Prostate gland (tissue), 2 donors: ENCODE measurements around the gene JAKMIP1.

Experiments
- POLR2A ChIP-seq: fragments of 450-650 bp; IDR thresholded peaks from one replicate; pipeline ENCODE4 v1.6.1; 2016; ENCODE audit warnings: antibody characterized with exemption, mild to moderate bottlenecking
- TF ChIP-seq, protein P1 (sequence below), 4 experiments: fragments of 200-600 bp in 2 of 4; fragments of 450-650 bp in 2 of 4; sonication (generic) in 2 of 4; IDR thresholded peaks; 1 replicate in 3 of 4; 2 replicates in 1 of 4; pipeline ENCODE4 v1.5.1; 2016 to 2019; ENCODE audit warnings: antibody characterized with exemption in 4 of 4, mild to moderate bottlenecking in 2 of 4, moderate library complexity in 2 of 4

DNA sequence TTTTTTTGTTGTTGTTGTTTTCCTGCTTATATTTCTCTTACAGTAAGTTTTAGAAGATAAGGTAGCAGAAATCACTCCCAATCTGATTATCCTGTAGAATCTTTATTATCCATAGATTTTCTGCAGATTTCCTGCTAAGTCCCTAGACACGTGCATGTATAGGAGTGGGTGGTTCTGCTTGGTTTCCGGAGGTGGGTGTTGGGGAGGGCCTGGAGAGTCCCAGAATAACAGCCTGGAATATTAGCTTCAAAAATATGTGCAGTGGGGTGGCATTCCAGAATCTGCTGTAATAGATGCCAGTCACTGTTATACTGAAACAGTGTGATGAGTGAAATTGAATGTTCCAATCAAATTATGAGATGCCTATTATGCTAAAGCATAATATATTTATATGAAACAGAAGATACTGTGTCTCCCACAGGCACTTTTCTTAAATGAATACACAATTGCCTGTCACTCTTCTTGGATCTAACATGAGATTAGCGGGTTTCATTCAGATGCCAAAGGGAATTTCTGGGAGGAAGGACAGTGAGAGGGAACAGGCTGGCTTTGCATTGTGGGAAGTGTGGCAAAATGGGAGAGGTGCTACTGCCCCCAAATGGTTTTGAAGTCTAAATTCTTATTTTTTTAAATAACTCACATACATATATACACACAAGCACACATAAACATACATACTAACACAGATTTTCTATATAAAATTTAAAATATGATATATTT, 219.8 kb downstream of the JAKMIP1 start:
- TF ChIP-seq, protein P1, sequence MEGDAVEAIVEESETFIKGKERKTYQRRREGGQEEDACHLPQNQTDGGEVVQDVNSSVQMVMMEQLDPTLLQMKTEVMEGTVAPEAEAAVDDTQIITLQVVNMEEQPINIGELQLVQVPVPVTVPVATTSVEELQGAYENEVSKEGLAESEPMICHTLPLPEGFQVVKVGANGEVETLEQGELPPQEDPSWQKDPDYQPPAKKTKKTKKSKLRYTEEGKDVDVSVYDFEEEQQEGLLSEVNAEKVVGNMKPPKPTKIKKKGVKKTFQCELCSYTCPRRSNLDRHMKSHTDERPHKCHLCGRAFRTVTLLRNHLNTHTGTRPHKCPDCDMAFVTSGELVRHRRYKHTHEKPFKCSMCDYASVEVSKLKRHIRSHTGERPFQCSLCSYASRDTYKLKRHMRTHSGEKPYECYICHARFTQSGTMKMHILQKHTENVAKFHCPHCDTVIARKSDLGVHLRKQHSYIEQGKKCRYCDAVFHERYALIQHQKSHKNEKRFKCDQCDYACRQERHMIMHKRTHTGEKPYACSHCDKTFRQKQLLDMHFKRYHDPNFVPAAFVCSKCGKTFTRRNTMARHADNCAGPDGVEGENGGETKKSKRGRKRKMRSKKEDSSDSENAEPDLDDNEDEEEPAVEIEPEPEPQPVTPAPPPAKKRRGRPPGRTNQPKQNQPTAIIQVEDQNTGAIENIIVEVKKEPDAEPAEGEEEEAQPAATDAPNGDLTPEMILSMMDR (IDR thresholded peaks at IDR 0.05): no peak
- no peak for TF ChIP-seq POLR2A
